ENCODE results near the gene CDK2. TPM values are rescaled to one million over a fixed set of nuclear protein-coding genes. Genes with fewer than 3 reads are reported as not detected.

Gene CDK2
- total RNA-seq, 4 donors from 2014 or later = 13.9 to 17.2 (median 15.8) TPM

DNA sequence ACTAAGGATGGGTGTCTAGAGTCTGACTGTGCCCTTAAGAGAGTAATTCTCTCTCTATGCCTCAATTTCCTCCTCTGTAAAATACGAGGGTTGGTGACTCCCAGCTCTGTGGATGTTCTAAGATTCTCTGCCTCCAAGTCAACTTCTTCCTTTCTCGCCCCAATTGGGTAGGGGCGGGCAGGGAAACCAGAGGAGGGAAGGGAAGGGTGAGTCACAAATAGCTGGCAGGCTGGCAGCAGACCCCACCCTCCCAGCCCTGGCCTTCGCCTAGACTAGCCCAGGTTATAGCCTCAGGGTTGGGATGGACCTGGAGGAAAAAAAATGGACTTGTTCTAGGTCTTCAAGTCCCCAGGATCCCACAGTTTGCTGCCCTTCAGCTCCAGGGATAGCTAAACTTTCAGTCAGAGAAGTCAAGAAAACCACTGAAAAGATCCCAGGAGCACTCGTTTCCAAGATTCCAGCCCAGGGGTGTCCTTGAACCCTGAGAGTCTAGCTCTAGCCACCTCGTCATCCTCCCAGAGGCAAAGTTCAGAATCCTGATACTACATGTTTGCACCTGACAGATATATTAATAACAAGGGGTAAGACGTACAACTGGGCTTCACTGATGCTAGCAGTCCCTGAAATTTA, 33.3 kb upstream of the CDK2 start:
- intact Hi-C loops (cut with DNase I) = no loop called here
- Histone ChIP-seq H3K36me3 (no peaks in the 10 kb centered on the region), H3K9me3 (no peaks in the 10 kb centered on the region), H3K4me3 (replicated peaks in 1 of 3) (no peak overlapping the region), H3K27me3 (no peaks in the 10 kb centered on the region), H3K4me1 (peaks cover 17 to 35% of the 10 kb centered on the region in 2 donors), H3K27ac (peak overlapping the region in 1 of 3 donors; percentile 21)
- 81 to 87% methylated on average over 7 of the region's 7 CpGs for WGBS, 2 donors
- TF ChIP-seq POLR2A (IDR thresholded peaks at IDR 0.05) (no peak), CTCF (IDR thresholded peaks at IDR 0.05) (no peak)
- DNase-seq = no peak

- H3K4me3 ChIP-seq (replicated peaks in 1 of 3) = no peak overlapping the region
- 97 to 100% methylated on average over 1 of the region's 1 CpG for WGBS, 2 donors
- intact Hi-C loops (cut with DNase I) = no loop called here
- H3K4me1 ChIP-seq = peaks cover 17 to 28% of the 10 kb centered on the region in 2 donors
- no peak overlapping the region for H3K27ac ChIP-seq
- H3K27me3 ChIP-seq = no peaks in the 10 kb centered on the region
- no peak for DNase-seq
- no peaks in the 10 kb centered on the region for H3K9me3 ChIP-seq
- TF ChIP-seq CTCF (IDR thresholded peaks at IDR 0.05) (no peak), POLR2A (IDR thresholded peaks at IDR 0.05) (no peak)
- no peaks in the 10 kb centered on the region for H3K36me3 ChIP-seq
Observed at GRCh38 chr12:55933799-55934742, 32.6 kb upstream of the CDK2 start.

GRCh38 chr12:55934773-55935172, 31.9 kb upstream of the CDK2 start:
- 100% methylated on average over 1 of the region's 1 CpG for WGBS, 2 donors
- Histone ChIP-seq H3K4me1 (peaks cover 17 to 27% of the 10 kb centered on the region in 2 donors), H3K9me3 (no peaks in the 10 kb centered on the region), H3K27ac (no peak overlapping the region), H3K36me3 (no peaks in the 10 kb centered on the region), H3K4me3 (replicated peaks in 1 of 3) (no peak overlapping the region), H3K27me3 (no peaks in the 10 kb centered on the region)
- no peak for DNase-seq
- TF ChIP-seq POLR2A (IDR thresholded peaks at IDR 0.05) (no peak), CTCF (IDR thresholded peaks at IDR 0.05) (no peak)
- intact Hi-C loops (cut with DNase I) = loop anchor here (5.0 kb wide), 1 partner anchor 102 kb away; no protein-coding TSS in a partner anchor

- H3K4me1 ChIP-seq = peaks cover 17 to 29% of the 10 kb centered on the region in 2 donors
- TF ChIP-seq CTCF (IDR thresholded peaks at IDR 0.05) (no peak), POLR2A (IDR thresholded peaks at IDR 0.05) (no peak)
- 35 to 63% methylated on average over 24 to 26 of the region's 26 CpGs for WGBS, 2 donors
- no peak overlapping the region for H3K4me3 ChIP-seq (replicated peaks in 1 of 3)
- H3K27ac ChIP-seq = peak overlapping the region in 1 of 3 donors; percentile 57
- no peaks in the 10 kb centered on the region for H3K9me3 ChIP-seq
- intact Hi-C loops (cut with DNase I) = loop anchor here (5.0 kb wide), 1 partner anchor 103 kb away; no protein-coding TSS in a partner anchor
- no peak for DNase-seq
- no peaks in the 10 kb centered on the region for H3K27me3 ChIP-seq
- H3K36me3 ChIP-seq = no peaks in the 10 kb centered on the region
Observed at GRCh38 chr12:55935738-55936151, 30.9 kb upstream of the CDK2 start.

Measured in thyroid gland (tissue), 4 donors.